PFSK-1 (cell line): Measurements from ENCODE around the gene CDIPT.

Source experiments
- FOXP2 ChIP-seq: optimal IDR thresholded peaks from 2 replicates; pipeline ENCODE3; 2011; ENCODE audit warnings: borderline replicate concordance, control low read depth, inconsistent platforms; ENCODE audit not compliant: insufficient read depth; ENCODE audit errors: extremely low read length, extremely low read depth
- POLR2AphosphoS5 ChIP-seq: IDR thresholded peaks from 2 replicates; pipeline ENCODE4 v1.6.1; 2012; ENCODE audit warnings: low read depth, mild to moderate bottlenecking, control low read depth, low read length, moderate library complexity
- REST ChIP-seq, 2 experiments: IDR thresholded peaks; 2 replicates each; pipeline versions ENCODE4 v1.6.1 to v1.8.0; 2011 to 2012; ENCODE audit warnings: low read depth in 2 of 2, low read length in 2 of 2, control low read depth in 1 of 2, inconsistent platforms in 1 of 2, mild to moderate bottlenecking in 1 of 2, moderate library complexity in 1 of 2; ENCODE audit not compliant: insufficient read depth in 1 of 2
- SIN3A ChIP-seq: IDR thresholded peaks from 2 replicates; pipeline ENCODE4 v1.6.1; 2012; ENCODE audit warnings: mild to moderate bottlenecking, low read length, moderate library complexity, borderline replicate concordance; ENCODE audit not compliant: insufficient read depth
- TAF1 ChIP-seq: IDR thresholded peaks from 2 replicates; pipeline ENCODE4 v1.6.1; 2012; ENCODE audit warnings: low read length, control low read depth, borderline replicate concordance; ENCODE audit not compliant: insufficient read depth

- TF ChIP-seq POLR2AphosphoS5 (no peak), REST (IDR thresholded peaks at IDR 0.05; ENCODE audit: insufficient read depth in 1 of 2, low read depth in 2 of 2, low read length in 2 of 2) (no peak), TAF1 (no peak), SIN3A (no peak), FOXP2 (no peak)
These were observed 14.4 kb upstream of the CDIPT start for GRCh38 chr16:29877266-29877961.
